ENCODE data around the gene BCAS4.

DNA sequence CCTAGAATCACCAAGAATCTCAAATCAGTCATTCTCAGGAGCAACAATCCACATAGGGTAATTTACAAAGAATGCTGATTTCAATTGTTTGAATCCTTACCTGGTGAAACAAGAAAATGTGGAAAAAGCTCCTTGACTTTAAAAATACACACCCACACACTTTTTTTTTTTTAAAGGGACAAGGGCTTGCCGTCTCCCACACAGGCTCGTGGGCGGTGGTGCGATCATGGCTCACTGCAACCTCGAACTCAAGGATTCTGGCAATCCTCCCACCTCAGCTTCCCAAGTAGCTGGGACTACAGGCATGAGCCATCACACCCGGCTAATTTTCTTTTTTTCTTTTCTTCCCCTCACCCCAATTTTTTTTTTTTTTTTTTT, 32.8 kb upstream of the BCAS4 start:
- TF ChIP-seq SP1 (IDR thresholded peaks at IDR 0.05) (no peak), ZNF384 (IDR thresholded peaks at IDR 0.05) (no peak), LEF1 (IDR thresholded peaks at IDR 0.05; ENCODE audit: borderline replicate concordance) (no peak), HDGF (IDR thresholded peaks at IDR 0.05; ENCODE audit: borderline replicate concordance) (no peak), BHLHE40 (IDR thresholded peaks at IDR 0.05; ENCODE audit: borderline replicate concordance) (no peak), ARNT (IDR thresholded peaks at IDR 0.05) (no peak), SUZ12 (IDR thresholded peaks at IDR 0.05) (no peak), TARDBP (IDR thresholded peaks at IDR 0.05) (no peak), FOXK2 (IDR thresholded peaks at IDR 0.05) (no peak)
- TF ChIP-seq, protein P1, sequence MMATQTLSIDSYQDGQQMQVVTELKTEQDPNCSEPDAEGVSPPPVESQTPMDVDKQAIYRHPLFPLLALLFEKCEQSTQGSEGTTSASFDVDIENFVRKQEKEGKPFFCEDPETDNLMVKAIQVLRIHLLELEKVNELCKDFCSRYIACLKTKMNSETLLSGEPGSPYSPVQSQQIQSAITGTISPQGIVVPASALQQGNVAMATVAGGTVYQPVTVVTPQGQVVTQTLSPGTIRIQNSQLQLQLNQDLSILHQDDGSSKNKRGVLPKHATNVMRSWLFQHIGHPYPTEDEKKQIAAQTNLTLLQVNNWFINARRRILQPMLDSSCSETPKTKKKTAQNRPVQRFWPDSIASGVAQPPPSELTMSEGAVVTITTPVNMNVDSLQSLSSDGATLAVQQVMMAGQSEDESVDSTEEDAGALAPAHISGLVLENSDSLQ (IDR thresholded peaks at IDR 0.05): no peak
